ENCODE data around the gene PDE4A. TPM values are rescaled to one million over a fixed set of nuclear protein-coding genes. Genes with fewer than 3 reads are reported as not detected.

Gene PDE4A
- total and polyA plus RNA-seq, 2 experiments from 2014 or later: 5.2 to 5.4 TPM

DNA sequence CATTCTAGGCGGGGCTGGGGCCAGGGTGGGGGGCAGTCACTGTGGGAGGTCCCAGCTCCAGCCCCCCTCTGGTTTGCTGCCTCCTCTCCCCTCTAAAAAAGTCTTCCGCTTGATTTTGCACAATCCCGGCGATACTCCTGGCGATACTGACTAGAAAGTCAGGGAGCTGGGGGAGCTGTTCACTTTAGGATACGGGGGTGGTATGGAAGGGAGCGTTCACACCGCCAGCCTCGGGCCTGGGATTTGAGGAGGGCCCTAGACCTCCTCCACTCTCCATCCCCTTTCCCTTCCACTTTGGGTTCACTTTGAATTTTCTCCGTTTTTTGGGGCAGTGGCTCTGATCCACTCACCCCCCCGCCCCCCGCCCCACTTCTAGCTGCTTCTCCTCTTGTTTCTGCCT lies 47.8 kb downstream of the PDE4A start:
- peak; percentile 82 for ATAC-seq
- TF ChIP-seq ZNF331 (CRISPR knock-in tag; IDR thresholded peaks at IDR 0.05; ENCODE audit: low read depth) (no peak), STAT1 (IDR thresholded peaks at IDR 0.05; ENCODE audit: unreplicated experiment) (no peak), CREB1 (CRISPR knock-in tag; IDR thresholded peaks at IDR 0.05; ENCODE audit: low read depth) (no peak), POLR2AphosphoS5 (IDR thresholded peaks at IDR 0.05; ENCODE audit: low read depth) (no peak), EZH2phosphoT487 (IDR thresholded peaks at IDR 0.05; ENCODE audit: unreplicated experiment) (no peak), ZNF114 (CRISPR knock-in tag; IDR thresholded peaks at IDR 0.05) (no peak), JUNB (IDR thresholded peaks at IDR 0.05; ENCODE audit: unreplicated experiment) (no peak), NANOG (IDR thresholded peaks at IDR 0.05; ENCODE audit: borderline replicate concordance) (no peak), EZH2 (IDR thresholded peaks at IDR 0.05; ENCODE audit: low read depth, unreplicated experiment) (no peak)
- TF ChIP-seq, protein P1, sequence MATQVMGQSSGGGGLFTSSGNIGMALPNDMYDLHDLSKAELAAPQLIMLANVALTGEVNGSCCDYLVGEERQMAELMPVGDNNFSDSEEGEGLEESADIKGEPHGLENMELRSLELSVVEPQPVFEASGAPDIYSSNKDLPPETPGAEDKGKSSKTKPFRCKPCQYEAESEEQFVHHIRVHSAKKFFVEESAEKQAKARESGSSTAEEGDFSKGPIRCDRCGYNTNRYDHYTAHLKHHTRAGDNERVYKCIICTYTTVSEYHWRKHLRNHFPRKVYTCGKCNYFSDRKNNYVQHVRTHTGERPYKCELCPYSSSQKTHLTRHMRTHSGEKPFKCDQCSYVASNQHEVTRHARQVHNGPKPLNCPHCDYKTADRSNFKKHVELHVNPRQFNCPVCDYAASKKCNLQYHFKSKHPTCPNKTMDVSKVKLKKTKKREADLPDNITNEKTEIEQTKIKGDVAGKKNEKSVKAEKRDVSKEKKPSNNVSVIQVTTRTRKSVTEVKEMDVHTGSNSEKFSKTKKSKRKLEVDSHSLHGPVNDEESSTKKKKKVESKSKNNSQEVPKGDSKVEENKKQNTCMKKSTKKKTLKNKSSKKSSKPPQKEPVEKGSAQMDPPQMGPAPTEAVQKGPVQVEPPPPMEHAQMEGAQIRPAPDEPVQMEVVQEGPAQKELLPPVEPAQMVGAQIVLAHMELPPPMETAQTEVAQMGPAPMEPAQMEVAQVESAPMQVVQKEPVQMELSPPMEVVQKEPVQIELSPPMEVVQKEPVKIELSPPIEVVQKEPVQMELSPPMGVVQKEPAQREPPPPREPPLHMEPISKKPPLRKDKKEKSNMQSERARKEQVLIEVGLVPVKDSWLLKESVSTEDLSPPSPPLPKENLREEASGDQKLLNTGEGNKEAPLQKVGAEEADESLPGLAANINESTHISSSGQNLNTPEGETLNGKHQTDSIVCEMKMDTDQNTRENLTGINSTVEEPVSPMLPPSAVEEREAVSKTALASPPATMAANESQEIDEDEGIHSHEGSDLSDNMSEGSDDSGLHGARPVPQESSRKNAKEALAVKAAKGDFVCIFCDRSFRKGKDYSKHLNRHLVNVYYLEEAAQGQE (IDR thresholded peaks at IDR 0.05; ENCODE audit: unreplicated experiment): no peak
- TF ChIP-seq, protein P2, sequence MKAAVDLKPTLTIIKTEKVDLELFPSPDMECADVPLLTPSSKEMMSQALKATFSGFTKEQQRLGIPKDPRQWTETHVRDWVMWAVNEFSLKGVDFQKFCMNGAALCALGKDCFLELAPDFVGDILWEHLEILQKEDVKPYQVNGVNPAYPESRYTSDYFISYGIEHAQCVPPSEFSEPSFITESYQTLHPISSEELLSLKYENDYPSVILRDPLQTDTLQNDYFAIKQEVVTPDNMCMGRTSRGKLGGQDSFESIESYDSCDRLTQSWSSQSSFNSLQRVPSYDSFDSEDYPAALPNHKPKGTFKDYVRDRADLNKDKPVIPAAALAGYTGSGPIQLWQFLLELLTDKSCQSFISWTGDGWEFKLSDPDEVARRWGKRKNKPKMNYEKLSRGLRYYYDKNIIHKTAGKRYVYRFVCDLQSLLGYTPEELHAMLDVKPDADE (IDR thresholded peaks at IDR 0.05): no peak
- TF ChIP-seq, protein P3, sequence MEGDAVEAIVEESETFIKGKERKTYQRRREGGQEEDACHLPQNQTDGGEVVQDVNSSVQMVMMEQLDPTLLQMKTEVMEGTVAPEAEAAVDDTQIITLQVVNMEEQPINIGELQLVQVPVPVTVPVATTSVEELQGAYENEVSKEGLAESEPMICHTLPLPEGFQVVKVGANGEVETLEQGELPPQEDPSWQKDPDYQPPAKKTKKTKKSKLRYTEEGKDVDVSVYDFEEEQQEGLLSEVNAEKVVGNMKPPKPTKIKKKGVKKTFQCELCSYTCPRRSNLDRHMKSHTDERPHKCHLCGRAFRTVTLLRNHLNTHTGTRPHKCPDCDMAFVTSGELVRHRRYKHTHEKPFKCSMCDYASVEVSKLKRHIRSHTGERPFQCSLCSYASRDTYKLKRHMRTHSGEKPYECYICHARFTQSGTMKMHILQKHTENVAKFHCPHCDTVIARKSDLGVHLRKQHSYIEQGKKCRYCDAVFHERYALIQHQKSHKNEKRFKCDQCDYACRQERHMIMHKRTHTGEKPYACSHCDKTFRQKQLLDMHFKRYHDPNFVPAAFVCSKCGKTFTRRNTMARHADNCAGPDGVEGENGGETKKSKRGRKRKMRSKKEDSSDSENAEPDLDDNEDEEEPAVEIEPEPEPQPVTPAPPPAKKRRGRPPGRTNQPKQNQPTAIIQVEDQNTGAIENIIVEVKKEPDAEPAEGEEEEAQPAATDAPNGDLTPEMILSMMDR (conservative IDR thresholded peaks at IDR 0.05; ENCODE audit: low read depth in 2 of 2): no peak
- TF ChIP-seq, protein P4, sequence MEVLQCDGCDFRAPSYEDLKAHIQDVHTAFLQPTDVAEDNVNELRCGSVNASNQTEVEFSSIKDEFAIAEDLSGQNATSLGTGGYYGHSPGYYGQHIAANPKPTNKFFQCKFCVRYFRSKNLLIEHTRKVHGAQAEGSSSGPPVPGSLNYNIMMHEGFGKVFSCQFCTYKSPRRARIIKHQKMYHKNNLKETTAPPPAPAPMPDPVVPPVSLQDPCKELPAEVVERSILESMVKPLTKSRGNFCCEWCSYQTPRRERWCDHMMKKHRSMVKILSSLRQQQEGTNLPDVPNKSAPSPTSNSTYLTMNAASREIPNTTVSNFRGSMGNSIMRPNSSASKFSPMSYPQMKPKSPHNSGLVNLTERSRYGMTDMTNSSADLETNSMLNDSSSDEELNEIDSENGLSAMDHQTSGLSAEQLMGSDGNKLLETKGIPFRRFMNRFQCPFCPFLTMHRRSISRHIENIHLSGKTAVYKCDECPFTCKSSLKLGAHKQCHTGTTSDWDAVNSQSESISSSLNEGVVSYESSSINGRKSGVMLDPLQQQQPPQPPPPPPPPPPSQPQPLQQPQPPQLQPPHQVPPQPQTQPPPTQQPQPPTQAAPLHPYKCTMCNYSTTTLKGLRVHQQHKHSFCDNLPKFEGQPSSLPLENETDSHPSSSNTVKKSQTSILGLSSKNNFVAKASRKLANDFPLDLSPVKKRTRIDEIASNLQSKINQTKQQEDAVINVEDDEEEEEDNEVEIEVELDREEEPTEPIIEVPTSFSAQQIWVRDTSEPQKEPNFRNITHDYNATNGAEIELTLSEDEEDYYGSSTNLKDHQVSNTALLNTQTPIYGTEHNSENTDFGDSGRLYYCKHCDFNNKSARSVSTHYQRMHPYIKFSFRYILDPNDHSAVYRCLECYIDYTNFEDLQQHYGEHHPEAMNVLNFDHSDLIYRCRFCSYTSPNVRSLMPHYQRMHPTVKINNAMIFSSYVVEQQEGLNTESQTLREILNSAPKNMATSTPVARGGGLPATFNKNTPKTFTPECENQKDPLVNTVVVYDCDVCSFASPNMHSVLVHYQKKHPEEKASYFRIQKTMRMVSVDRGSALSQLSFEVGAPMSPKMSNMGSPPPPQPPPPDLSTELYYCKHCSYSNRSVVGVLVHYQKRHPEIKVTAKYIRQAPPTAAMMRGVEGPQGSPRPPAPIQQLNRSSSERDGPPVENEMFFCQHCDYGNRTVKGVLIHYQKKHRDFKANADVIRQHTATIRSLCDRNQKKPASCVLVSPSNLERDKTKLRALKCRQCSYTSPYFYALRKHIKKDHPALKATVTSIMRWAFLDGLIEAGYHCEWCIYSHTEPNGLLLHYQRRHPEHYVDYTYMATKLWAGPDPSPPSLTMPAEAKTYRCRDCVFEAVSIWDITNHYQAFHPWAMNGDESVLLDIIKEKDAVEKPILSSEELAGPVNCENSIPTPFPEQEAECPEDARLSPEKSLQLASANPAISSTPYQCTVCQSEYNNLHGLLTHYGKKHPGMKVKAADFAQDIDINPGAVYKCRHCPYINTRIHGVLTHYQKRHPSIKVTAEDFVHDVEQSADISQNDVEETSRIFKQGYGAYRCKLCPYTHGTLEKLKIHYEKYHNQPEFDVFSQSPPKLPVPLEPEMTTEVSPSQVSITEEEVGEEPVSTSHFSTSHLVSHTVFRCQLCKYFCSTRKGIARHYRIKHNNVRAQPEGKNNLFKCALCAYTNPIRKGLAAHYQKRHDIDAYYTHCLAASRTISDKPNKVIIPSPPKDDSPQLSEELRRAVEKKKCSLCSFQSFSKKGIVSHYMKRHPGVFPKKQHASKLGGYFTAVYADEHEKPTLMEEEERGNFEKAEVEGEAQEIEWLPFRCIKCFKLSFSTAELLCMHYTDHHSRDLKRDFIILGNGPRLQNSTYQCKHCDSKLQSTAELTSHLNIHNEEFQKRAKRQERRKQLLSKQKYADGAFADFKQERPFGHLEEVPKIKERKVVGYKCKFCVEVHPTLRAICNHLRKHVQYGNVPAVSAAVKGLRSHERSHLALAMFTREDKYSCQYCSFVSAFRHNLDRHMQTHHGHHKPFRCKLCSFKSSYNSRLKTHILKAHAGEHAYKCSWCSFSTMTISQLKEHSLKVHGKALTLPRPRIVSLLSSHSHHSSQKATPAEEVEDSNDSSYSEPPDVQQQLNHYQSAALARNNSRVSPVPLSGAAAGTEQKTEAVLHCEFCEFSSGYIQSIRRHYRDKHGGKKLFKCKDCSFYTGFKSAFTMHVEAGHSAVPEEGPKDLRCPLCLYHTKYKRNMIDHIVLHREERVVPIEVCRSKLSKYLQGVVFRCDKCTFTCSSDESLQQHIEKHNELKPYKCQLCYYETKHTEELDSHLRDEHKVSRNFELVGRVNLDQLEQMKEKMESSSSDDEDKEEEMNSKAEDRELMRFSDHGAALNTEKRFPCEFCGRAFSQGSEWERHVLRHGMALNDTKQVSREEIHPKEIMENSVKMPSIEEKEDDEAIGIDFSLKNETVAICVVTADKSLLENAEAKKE (CRISPR knock-in tag; IDR thresholded peaks at IDR 0.05): no peak
- Histone ChIP-seq H3K79me2 (replicated peaks; ENCODE audit: insufficient read depth) (no peaks in the 10 kb centered on the region), H3K27ac (ENCODE audit: low read depth) (peak overlapping the region; percentile 36; the same call in 1 of the 2 replicates), H3K9me2 (ENCODE audit: insufficient read depth) (no peaks in the 10 kb centered on the region), H3K4me1 (ENCODE audit: insufficient read depth) (peaks cover 23% of the 10 kb centered on the region), H3K4me2 (peak overlapping the region; percentile 71), H3K4me3 (peak overlapping the region; percentile 35; the same call in 1 of the 2 replicates), H2AFZ (peak overlapping the region; percentile 48), H3K36me3 (ENCODE audit: insufficient read depth) (no peaks in the 10 kb centered on the region), H4K20me1 (replicated peaks; ENCODE audit: insufficient read depth) (no peaks in the 10 kb centered on the region), H3K27me3 (ENCODE audit: insufficient read depth) (no peaks in the 10 kb centered on the region), H3F3A (replicated peaks; ENCODE audit: low read depth) (no peaks in the 10 kb centered on the region)
- Mint-ChIP-seq H3K9me3 (no peaks in the 10 kb centered on the region), H3K4me3 (peak overlapping the region; percentile 52; the same call in 2 of the 3 replicates), H3K27me3 (ENCODE audit: insufficient read depth, low read depth, poor library complexity) (peaks cover 6% of the 10 kb centered on the region), H3K36me3 (ENCODE audit: low read depth) (no peaks in the 10 kb centered on the region; the same call in 1 of the 3 replicates), H3K27ac (peak overlapping the region; percentile 27; the same call in 1 of the 2 replicates), H3K4me1 (peaks cover 22% of the 10 kb centered on the region)
- peak; percentile 67 for DNase-seq (ENCODE audit: low spot score)

Measured in GM23338 (cell line).